ENCODE data around the gene GASK1A.

GASK1A gene

GRCh38 chr3:42996021-42996420 is 16.9 kb downstream of the GASK1A start:
- FAIRE-seq (no peak), DNase-seq (ENCODE audit: insufficient read length, low spot score) (no peak)
- no peak for TF ChIP-seq POLR2A (IDR thresholded peaks at IDR 0.05; ENCODE audit: low read depth, low read length)

GRCh38 chr3:42996633-42997075 is 17.5 kb downstream of the GASK1A start:
- DNase-seq (ENCODE audit: insufficient read length, low spot score) (no peak), FAIRE-seq (no peak)
- TF ChIP-seq POLR2A (IDR thresholded peaks at IDR 0.05; ENCODE audit: low read depth, low read length) = no peak

GRCh38 chr3:42999212-42999611 is 20.1 kb downstream of the GASK1A start:
- FAIRE-seq (no peak), DNase-seq (ENCODE audit: insufficient read length, low spot score) (no peak)
- no peak for TF ChIP-seq POLR2A (IDR thresholded peaks at IDR 0.05; ENCODE audit: low read depth, low read length)

GRCh38 chr3:42999632-43000031 is 20.5 kb downstream of the GASK1A start:
- no peak for FAIRE-seq
- no peak for TF ChIP-seq POLR2A (IDR thresholded peaks at IDR 0.05; ENCODE audit: low read depth, low read length)
- no peak for DNase-seq (ENCODE audit: insufficient read length, low spot score)

GRCh38 chr3:43000387-43000786 is 21.3 kb downstream of the GASK1A start:
- DNase-seq (ENCODE audit: insufficient read length, low spot score) (no peak), FAIRE-seq (no peak)
- TF ChIP-seq POLR2A (IDR thresholded peaks at IDR 0.05; ENCODE audit: low read depth, low read length) = no peak

- no peak for FAIRE-seq
- DNase-seq (ENCODE audit: insufficient read length, low spot score) = no peak
- TF ChIP-seq POLR2A (IDR thresholded peaks at IDR 0.05; ENCODE audit: low read depth, low read length) = no peak
Measured at GRCh38 chr3:43001094-43001553, 22.0 kb downstream of the GASK1A start.

GRCh38 chr3:43001556-43002121 is 22.5 kb downstream of the GASK1A start:
- DNase-seq (ENCODE audit: insufficient read length, low spot score) = no peak
- TF ChIP-seq POLR2A (IDR thresholded peaks at IDR 0.05; ENCODE audit: low read depth, low read length) = no peak
- FAIRE-seq = no peak

GRCh38 chr3:43004282-43004681 is 25.2 kb downstream of the GASK1A start:
- FAIRE-seq (no peak), DNase-seq (ENCODE audit: insufficient read length, low spot score) (no peak)
- TF ChIP-seq POLR2A (IDR thresholded peaks at IDR 0.05; ENCODE audit: low read depth, low read length) = no peak

- no peak for DNase-seq (ENCODE audit: insufficient read length, low spot score)
- no peak for FAIRE-seq
- TF ChIP-seq POLR2A (IDR thresholded peaks at IDR 0.05; ENCODE audit: low read depth, low read length) = no peak
Measured at GRCh38 chr3:43005253-43005652, 26.1 kb downstream of the GASK1A start.

- no peak for TF ChIP-seq POLR2A (IDR thresholded peaks at IDR 0.05; ENCODE audit: low read depth, low read length)
- no peak for FAIRE-seq
Measured at GRCh38 chr3:43005981-43006380, 26.9 kb downstream of the GASK1A start.

GRCh38 chr3:43006825-43007224 is 27.7 kb downstream of the GASK1A start:
- DNase-seq (ENCODE audit: insufficient read length, low spot score) (no peak), FAIRE-seq (no peak)
- no peak for TF ChIP-seq POLR2A (IDR thresholded peaks at IDR 0.05; ENCODE audit: low read depth, low read length)

More at GRCh38 chr3:43005981-43006380, 26.9 kb downstream of the GASK1A start:
- DNase-seq (ENCODE audit: insufficient read length, low spot score) = no peak

GRCh38 chr3:43009547-43009946 is 30.4 kb downstream of the GASK1A start:
- DNase-seq (ENCODE audit: insufficient read length, low spot score) (no peak), FAIRE-seq (no peak)
- no peak for TF ChIP-seq POLR2A (IDR thresholded peaks at IDR 0.05; ENCODE audit: low read depth, low read length)

GRCh38 chr3:43010638-43011037 is 31.5 kb downstream of the GASK1A start:
- FAIRE-seq (no peak), DNase-seq (ENCODE audit: insufficient read length, low spot score) (no peak)
- no peak for TF ChIP-seq POLR2A (IDR thresholded peaks at IDR 0.05; ENCODE audit: low read depth, low read length)

- no peak for TF ChIP-seq POLR2A (IDR thresholded peaks at IDR 0.05; ENCODE audit: low read depth, low read length)
- FAIRE-seq = no peak
- no peak for DNase-seq (ENCODE audit: insufficient read length, low spot score)
Measured at GRCh38 chr3:43011638-43012037, 32.5 kb downstream of the GASK1A start.

- DNase-seq (ENCODE audit: insufficient read length, low spot score) (no peak), FAIRE-seq (no peak)
- no peak for TF ChIP-seq POLR2A (IDR thresholded peaks at IDR 0.05; ENCODE audit: low read depth, low read length)
Measured at GRCh38 chr3:43012174-43012573, 33.1 kb downstream of the GASK1A start.

GRCh38 chr3:43013256-43013655 is 34.1 kb downstream of the GASK1A start:
- no peak for DNase-seq (ENCODE audit: insufficient read length, low spot score)
- no peak for FAIRE-seq
- no peak for TF ChIP-seq POLR2A (IDR thresholded peaks at IDR 0.05; ENCODE audit: low read depth, low read length)

Data from H54 (cell line).